Head of caudate nucleus (tissue), 42 donors: Measurements from ENCODE around the gene VHLL.

Experiments used
- DNase-seq, 42 donors: peaks; one replicate each; pipeline versions ENCODE4 v3.0.0 to v3.0.0-alpha.2; 2020 to 2021; ENCODE audit warnings: mixed read lengths in 7 of 42
- intact Hi-C: fragments of 100-400 bp; cut with DNase I; formaldehyde crosslinking; loops from one replicate; pipeline ENCODE4 v1.15.0; 2022

The VHLL gene

DNA sequence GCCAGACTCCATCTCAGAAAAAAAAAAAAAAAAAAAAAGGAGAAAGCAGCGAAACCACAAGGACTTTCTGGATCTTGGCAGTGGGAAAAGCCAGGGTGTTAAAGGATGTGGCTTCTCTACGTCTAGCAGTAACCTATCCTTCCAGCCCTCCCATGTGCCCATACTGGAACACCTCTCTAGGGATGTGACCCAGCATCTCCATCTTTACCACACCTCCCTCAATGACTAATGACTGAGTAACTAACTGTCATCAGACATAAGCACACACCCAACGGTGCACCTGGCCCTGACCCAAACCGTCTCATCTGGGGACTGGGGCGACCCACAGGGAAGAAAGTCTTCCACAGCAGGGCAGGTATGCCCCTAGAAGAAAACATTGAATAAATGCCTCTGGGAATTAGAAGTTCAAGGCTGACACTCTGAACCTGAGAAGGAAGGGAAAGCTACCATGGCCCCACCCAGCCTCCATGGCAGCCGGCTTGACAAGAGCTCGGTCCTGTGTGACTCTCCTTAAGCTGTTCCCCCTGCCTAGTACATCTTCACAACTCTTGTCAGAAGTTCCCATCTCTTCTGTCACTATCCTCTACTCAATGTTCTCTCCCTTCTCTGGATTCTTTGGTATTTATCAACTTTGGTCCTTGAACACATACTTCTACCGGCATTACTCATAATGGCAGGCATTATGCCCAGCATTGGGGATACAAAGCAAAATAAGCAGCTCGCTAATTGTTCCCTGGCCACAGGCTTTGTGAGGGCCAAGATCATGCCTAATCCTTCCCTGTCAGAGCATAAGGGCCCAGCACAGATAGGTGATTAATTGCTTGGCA is 36.4 kb downstream of the VHLL start:
- intact Hi-C loops = no loop called here
- no peak for DNase-seq

- peak in 18 of 42 donors; percentile 33 to 79 (median 61) for DNase-seq
- intact Hi-C loops = no loop called here
These were observed 38.2 kb downstream of the VHLL start for GRCh38 chr1:156260896-156261295.

- intact Hi-C loops = no loop called here
- DNase-seq = peak in 32 of 42 donors; percentile 28 to 88 (median 70)
These were observed 39.3 kb downstream of the VHLL start for GRCh38 chr1:156259805-156260204.

- no peak for DNase-seq
- intact Hi-C loops = no loop called here
These were observed 40.2 kb downstream of the VHLL start for GRCh38 chr1:156258859-156259258.

GRCh38 chr1:156257711-156258110 is 41.4 kb downstream of the VHLL start:
- intact Hi-C loops = no loop called here
- peak in 6 of 42 donors; percentile 29 to 64 (median 44) for DNase-seq

DNA sequence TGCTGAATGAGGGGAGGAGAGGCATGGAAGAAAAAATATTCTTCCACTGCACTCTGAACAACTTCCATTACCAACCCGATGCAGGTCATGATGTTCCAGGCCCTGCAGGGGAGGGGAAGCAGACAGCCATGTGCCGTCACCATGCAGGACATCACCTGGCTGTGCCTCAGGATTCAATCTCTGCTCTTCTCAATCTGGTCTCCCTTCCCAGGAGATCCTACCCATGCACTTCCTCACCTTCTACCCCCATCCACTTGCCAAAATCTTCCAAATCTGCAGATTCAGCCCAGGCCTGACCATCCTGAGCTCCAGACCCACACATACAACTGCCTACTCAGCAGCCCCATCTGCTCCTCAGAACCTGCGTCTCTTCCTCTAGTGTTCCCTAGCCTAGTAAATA is 45.5 kb downstream of the VHLL start:
- DNase-seq = no peak
- intact Hi-C loops = no loop called here

- DNase-seq = peak in 11 of 42 donors; percentile 20 to 65 (median 42)
- intact Hi-C loops = no loop called here
These were observed 47.6 kb downstream of the VHLL start for GRCh38 chr1:156251527-156251926.

- intact Hi-C loops = no loop called here
- no peak for DNase-seq
These were observed 49.5 kb downstream of the VHLL start for GRCh38 chr1:156249593-156249992.
